Globus pallidus (tissue), 1 donor: ENCODE data around the gene FAM219A.

ENCODE experiments used
- DNase-seq: peaks from one replicate; pipeline ENCODE4 v3.0.0-alpha.2; 2015; ENCODE audit warnings: low spot score

Gene FAM219A, protein sequence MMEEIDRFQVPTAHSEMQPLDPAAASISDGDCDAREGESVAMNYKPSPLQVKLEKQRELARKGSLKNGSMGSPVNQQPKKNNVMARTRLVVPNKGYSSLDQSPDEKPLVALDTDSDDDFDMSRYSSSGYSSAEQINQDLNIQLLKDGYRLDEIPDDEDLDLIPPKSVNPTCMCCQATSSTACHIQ

DNA sequence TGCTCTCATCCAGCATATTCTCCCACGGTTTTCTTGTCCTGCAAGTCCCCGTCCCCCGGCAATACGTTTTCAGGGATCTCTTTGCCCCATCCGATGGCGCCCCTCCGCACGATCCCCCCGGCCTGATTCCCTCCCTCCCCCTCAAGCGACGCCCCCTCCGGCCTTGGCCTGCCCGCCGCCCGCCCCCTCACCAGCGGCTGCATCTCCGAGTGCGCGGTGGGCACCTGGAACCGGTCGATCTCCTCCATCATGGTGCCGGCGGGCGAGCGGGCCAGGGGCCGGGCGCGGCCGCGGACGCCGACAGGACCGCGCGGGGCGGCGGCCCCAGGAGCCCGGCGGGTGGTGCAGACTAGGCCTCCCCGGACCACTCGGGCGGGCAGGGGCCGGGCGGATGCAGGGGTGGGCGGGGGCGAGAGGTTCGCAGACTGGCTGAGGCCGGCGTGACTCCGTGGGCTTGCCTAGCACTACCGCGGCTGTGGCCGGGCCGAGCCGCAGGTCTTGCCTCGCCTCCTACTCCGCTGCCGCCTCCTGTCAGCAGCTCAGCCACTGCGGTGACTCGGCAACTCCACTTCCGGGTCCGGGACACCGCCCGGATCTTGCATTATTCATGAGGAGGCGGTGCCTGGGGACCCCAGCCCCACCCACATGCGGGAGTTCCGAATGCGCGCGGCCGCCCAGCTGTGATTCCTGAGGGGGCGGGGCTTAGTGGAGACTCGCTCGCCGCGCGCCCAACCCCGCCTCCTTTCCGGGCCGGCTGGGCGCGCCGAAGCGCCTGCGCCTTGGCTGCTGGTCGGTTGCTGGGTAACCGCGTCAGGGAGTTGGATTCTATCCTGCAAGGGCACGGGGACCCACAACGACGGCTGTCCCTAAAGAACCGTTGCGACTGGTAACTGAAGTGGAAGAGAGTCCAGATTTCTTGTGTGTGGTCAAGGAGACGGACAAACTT lies at the start of gene FAM219A, which contains the start of gene DNAI1:
Gene FAM219A, minus strand, starts transcription at position 558 of the 946 bp plus-strand sequence. Its CDS starts 307 bp downstream, at position 251.
Gene DNAI1, plus strand, starts transcription at position 793 of the 946 bp plus-strand sequence. CDS start 201 bp downstream, outside the sequence.
- peak; percentile 99 for DNase-seq

DNA sequence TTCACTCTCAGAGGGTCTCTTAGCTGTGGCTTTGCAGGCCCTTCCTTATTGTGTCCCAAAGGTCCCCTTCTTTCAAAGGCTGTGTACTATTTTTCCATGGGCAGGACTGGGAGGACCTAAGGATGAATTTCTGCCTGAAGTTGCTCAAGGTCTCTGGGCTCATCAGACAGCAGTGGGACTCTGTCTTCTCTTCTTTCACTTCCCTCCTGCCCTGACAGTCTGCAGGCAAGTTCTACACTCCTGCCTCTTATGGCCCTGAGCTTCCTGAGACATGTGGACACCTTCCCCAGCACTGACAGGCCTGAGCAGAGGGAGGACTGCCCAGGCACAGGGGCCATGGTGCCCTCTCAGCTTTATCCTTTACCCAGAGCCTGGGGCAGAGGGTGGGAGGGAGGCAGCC lies 49.6 kb upstream of the FAM219A start:
- DNase-seq: no peak

DNA sequence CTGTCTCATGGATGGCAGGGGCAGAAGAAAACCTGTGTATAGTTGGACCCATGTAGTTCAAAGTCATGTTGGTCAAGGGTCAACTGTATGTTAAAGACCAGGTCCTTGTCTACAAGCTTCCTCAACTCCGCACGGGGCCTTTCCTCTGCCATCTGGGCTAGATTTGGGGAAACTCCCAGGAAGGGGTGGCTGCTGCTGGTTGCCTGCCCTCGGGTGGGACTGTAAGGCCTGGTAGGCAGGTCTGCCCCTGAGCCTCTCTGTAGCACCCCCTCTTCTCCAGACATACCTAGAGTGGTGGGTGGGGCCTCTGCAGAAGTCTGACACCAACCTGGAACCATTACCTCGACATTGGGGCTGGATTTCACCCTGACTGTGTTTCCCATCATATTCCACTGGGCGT lies 49.2 kb upstream of the FAM219A start:
- no peak for DNase-seq

DNA sequence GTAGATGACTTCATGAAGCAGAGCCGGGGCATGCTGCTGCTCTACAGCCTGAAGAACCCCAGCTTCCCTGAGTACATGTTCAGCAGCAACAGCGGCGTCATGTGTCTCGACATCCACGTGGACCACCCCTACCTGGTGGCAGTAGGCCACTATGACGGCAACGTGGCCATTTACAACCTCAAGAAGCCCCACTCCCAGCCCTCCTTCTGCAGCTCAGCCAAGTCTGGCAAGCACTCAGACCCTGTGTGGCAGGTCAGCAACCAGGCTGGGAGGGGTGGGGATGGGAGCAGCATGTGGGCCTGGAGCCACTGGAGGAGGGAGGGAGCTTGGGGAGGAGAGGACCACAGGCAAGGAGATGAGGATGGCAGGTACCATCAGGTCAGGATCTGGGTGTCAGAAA lies 48.3 kb upstream of the FAM219A start:
- DNase-seq: no peak

DNA sequence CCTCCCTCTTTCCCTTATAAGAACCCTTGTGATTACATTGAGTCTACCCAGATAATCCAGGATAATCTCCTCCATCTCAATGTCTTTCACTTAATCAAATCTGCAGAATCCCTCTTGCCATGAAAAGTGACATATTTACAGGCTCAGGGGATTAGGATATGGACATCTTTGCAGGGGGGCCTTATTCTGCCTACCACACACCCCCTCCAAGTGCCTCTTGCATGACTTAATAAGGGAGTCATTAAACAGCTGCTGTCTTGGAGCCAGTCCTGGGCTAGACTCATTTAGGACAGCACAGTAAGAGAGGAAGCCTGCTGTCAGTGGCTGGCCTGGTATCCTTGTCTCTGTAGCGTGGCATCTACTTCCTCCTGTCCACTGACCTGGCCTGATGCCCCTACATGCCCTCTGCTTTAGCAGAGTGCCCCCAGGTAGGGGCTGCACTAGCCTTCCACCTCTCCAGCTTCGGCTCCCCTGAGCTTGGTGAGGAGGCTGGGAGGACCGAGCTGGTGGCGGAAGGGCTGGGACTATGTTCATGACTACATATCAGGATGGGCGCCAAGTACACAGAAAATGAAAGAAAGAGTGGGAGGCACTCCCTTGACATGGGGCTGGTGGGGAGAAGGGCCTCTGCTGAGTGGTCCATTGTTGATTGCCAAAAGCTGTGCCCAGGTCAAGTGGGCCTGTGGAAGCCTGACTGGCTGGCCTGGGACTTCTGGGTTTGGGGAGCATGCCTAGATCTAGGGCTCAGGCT lies 47.2 kb upstream of the FAM219A start:
- DNase-seq: no peak

DNA sequence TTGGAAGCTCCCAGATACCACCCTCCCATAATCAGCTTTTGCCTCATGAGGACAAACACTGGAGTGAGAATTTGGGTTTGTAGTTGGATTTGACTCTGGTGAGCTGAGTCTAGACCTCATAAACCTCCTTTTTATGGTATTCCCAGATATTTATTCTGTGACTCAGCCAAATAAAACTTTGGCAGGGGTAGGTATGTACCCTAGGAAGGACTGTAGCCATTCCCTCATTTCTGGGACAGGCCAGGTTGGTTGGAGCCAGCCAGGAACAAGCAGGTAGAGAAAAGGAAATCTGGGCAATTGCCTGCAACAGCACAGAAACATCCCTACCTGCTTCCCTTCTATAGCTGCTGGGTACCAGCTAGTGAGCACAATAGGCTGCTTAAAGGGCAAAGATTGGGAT lies 45.0 kb upstream of the FAM219A start:
- DNase-seq: no peak

DNA sequence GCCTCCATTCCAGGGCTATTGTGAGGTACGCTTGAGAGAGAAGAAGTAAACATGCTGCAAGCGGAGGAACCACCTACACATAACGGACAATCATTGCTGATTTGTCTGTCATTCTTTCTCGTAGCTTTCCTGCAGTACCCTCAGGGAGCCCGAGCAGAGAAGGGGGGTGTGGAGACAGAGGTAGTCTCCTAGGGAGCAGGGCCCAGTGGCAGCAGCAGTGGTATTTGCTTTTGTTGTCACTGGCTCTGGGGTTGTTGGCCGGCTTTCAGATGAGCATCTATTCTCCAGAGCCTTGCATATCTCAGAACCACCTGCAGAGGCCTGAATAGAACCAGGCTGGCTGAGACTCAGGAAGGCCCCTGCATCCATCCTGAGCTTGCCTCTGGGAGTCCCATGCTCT lies 44.5 kb upstream of the FAM219A start:
- no peak for DNase-seq

DNA sequence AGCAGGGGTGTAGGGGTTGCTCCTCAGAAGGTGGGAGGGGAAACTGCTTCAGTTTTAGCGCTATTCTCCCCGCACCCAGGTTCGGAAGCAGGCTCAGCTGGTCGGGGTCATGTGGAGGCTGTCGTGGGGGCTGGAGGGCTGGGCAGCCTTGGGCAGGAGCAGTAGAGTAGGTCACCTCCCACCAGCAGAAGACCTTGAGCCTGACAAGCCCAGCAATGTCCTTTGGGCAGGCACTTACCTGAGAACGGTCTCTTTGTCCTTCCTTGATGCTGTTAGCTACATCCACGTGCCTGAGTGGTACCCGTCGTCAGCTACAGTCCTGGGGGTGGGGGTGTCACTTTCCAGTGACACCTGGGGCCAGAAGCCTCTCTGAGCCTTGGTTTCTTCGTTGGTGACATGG lies 44.1 kb upstream of the FAM219A start:
- DNase-seq: no peak

DNA sequence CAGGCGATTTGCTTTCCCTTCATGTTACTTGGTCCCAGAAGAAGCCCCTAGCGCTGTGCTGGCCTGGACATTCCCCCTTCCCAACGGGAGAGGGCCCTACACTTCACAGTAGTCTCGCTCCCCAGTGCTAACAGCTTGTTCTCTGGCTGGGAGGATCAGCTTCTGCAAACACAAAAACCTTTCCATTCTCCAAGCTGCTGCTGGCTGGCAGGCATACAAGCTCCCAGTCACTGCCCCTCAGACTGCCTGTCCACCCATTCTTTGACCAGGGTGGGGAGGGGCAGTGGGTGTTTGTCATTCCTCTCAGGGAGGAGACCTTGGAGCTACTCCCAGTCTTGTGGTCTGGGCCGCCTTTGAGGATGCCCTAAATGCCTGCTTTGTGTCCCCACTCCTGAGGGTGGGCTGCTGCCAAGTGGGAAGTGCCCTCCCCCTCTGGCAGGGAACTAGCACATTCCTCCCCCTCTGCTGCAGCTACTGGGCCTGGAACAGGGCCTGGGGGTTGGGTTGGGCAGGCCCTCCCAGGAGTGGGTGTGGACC lies 43.6 kb upstream of the FAM219A start:
- DNase-seq: peak; percentile 100

DNA sequence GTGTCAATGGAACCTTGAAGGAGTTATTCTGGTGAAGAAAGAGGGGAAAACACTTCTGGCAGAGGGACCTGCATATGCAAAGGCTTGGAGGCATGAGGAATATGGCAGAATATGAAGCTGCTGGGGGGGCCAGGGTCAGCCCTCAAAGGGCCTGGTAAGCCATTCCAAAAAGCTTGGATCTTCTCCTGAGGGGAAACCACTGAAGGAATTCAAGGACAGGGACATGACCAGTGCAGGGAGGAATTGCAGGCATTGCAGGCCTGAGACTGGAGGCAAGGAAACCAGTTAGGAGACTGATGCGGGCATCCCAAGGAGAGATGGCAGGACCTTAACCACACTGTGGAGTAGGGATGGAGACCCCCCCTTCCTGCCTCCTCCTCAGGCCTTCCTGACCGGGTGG lies 43.0 kb upstream of the FAM219A start:
- DNase-seq: no peak

DNA sequence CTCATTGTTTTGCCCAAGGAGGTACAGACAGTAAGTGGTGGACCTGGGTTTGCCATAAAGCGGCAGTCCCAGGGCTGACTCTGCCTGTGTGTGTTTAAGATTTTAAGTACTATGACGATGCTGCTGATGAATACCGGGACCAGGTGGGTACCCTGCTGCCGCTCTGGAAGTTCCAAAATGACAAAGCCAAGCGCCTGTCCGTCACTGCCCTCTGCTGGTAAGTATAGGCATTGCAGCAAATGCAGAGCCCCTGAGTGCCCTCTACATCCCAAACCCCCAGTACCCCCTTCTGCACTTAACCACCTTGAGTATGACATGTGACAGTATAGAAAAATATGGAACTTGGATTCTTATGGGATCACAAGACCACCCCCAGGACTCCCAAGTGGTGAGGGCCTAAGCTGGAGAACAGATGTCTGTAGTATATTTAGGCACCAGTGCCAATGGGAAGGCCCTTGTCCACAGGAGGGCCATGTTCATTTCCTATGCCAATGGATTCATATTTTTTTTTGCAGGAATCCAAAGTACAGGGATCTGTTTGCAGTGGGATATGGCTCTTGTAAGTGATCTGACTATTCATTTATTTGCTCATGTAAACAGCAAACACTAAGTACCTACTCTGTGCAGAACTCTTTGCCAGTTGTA lies 42.4 kb upstream of the FAM219A start:
- no peak for DNase-seq

DNA sequence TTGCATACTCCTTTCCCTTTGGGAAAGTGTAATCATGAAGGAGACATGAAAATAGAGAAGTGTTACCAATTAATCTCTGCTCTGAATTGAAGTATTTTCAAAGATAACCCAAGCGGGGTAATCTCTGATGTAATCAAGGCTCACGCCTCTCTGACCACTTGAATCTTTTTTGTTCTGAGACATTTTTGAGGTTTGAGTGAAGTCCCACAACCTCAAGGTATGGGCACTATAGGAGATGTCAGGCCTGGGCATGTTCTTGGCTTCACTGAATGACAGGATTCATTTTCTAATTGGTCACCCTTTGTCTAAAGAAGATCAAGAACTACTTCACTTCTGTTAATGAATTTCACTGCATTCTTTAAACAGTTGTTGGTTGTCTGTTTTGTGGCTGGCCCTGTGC lies 40.7 kb upstream of the FAM219A start:
- DNase-seq: no peak

DNA sequence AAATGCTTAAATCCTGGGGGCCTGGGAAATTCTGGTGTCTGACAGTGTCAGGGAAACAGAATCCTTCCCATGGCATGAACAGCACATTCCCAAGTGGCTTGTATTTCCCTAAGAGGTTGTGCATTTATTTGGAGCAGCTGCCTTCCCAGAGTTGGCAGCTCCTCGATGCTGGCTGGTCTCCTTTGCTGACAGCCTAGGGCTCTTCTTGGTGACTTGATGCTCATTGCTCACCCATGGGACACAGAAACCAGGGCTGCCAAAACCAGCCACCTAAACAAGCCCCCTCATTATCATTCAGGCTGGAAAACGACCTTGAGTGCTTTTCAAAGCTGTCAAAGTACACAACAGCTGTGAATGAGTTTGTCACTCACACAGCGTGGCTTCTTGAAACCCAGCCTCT lies 40.2 kb upstream of the FAM219A start:
- no peak for DNase-seq

DNA sequence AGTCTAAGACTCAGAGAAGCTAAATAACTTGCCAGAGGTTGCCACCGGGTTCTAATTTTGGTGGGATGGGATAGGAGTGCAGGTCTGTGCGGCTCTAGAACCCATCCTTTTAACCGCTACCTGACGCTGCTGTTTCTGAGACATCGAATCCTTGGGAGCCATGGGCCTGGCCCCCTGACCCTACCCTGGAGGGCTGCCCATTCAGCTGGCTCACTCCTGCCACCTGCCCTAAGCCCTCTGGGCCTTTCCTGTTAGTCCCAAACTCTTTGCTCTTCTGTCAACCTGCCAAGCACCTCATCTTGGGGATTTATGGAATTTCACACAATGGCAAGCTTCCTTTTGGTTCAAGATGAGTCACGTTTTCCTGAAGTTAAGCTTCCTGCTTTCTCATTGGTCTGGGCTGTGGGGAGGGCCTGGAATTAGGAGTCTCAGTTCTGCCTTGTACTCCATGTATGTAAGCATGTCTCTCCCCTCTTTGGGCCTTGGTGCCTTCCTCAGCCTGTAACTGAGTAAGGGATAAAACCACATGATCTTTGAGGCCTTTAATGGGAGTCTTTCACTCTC lies 37.9 kb upstream of the FAM219A start:
- no peak for DNase-seq

DNA sequence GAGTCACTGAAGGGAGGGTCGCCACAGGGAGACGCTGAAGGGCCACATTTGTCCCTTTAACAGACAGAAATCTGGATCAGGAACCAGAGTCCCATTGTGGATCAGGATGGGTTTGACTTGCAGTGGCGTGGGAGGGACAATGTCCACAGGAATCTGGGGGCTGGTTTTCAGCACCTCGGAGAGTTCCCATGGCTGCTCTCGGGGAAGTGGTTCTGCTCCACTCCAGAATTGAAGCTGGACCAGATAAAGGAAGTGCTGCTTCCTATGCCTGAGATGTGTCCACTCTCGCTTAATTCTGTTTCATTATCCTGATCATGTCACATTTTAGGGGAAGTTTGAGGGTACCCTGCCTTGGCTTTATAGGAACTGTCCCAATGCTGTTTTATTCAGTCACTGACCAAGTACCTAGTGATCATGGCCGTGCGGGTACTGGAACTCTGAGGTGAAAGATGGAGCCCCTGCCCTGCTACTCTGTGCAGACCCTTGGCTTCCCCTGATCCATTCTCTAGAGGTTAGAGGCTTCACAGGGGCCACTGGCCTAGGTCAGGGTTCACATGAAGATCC lies 35.7 kb upstream of the FAM219A start:
- no peak for DNase-seq

DNA sequence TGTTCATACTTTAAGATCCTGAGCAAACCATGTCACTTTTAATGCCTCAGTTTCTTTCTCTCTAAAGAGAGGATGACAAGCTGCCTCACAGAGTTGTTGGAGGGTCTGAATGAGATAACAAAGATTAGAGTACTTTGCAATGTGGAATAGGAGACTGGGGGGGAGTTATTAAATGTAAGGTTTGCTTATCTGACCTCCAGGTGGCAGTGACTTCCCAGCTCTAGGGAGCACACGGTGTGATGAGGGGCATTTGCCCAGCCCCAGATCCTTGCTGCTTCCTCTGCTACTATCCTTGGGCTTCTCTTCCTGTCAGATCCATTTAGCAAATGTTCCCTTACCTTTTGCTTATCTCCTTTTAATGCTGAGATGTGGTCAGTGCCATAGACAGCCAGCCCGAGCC lies 33.7 kb upstream of the FAM219A start:
- no peak for DNase-seq

DNA sequence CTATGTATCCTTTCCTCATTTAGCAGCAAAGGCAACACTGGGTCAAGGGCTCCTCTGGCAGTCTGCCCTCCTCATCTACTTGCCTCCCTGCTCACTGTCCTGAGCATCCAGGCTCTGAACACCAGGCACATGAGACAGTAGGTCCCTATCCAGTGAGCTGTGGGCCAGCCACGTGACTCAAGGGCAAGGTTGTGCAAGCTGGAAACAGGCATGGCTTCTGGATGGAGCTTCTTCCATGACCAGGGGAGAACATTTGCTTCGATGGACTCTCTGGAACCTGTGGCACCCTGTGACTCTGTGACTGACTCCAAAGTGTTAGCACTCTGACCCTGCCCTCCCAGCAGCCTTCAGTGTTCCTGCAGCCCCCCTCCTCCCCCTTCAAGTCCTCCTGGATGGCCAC lies 33.2 kb upstream of the FAM219A start:
- no peak for DNase-seq

DNA sequence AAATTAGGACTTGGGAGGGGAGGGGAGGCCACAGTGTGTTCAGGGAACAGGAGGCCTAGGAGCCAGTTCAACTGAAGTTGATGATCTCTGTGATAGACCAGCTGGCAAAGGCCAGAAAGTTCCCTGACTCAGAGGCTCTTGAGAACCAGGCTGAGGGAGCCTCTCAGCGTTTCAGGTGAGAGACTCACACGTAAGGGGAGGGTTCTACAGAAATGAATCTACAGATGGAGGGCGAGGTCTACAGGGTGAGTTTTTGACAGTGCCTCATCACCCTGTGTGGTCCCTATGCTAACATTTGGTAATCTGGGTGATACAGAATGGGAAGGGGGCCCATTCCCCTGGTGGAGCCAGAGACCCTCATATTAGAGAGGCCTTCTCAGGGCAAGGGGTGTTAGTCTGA lies 32.4 kb upstream of the FAM219A start:
- DNase-seq: no peak

DNA sequence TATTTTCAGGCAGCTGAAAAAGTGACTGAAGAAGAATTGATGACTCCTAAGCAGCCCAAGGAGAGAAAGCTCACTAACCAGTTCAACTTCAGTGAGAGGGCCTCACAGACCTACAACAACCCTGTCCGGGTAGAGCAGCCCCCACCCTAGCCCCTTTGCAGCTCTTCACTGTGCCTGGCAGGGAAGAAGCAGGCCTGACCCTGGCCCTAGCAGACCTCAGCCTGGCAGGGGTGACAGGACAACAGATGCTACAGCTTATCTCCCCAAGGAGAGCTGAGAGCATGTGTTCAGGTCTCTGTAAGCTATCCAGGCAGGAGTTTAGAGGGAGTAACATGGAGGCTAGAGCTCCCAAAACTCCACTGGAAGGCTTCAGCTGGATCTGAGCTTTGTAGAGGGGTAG lies 32.0 kb upstream of the FAM219A start:
- no peak for DNase-seq

DNA sequence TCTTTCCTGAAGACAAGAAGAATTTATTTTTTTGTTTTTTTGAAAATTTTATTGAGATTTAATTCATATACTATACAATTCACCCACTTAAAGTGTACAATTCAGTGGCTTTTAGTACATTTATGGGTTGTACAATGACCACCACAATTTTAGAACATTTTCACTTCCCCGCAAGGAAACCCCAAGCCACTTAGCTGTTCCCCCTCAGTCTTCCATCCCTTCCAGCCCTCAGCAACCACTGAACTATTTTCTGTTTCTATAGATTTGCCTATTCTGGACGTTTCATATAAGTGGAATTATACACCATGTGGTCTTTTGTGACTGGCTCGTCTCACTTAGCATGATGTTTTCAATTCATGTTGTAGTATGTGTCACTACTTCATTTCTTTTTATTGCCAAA lies 28.2 kb upstream of the FAM219A start:
- DNase-seq: no peak

DNA sequence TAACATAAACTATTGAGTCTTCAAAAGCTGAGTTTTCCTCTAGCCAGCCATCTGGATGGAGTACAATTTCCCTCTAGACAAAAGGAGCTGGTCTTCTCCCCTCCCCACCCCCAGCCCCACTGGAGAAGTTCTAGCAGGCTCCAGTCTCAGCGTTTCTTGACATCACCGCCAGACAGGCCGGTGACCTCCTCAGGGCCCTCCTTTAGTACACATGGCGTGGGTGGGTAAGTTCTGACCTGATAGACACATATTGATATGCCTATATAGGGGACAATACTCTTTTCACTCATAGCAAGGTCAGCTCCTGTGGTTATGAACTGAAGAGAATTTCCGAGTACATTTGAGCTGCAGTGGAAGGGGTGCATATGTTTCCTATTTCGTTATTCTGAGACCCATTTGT lies 27.5 kb upstream of the FAM219A start:
- DNase-seq: no peak
